Stimulated activated CD4-positive, alpha-beta T cell treated with anti-CD3 and anti-CD28 coated beads, TNF-alpha, amount 100 ng/mL, for 48 hours (primary cell): ENCODE measurements around the gene AHNAK2.

Source experiments
- DNase-seq, 3 donors: peaks; one replicate each; pipeline ENCODE4 v3.0.0-alpha.2; 2020; ENCODE audit warnings: low read depth in 3 of 3

AHNAK2 gene

GRCh38 chr14:105012171-105012985 is 34.2 kb upstream of the AHNAK2 start:
- no peak for DNase-seq

DNA sequence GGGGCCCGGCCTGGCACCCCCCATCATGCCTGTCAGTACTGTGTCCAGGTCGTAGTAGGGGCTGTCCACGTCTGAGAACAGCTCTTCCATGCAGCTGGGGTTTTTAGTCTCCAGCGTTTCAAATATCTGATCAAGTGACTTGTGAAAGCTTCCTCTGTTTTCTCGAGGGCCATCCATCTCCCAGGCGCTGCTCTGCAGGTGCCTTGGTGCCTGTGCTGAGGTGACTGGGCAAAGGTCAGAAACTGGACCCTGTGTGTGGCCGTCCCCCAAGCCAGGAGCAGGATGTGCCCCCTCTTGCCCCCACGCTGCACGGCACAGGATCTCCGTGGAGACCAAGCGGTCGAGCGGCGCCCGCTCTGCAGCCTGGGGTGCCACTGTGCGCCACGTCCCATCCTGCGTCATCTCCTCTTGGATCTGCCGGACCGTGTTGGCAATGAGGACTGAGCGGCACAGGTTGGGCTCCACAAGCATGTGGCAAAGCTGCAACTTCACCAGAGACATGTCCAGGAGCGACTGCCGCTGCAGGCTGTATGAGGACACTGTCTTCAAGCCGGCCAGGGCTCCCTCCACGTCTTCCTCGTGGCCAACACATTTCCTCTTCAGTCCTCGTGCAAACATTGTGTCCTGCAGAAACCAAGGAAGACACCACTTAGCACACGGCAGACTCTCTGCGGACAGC is 33.3 kb upstream of the AHNAK2 start:
- no peak for DNase-seq

GRCh38 chr14:105010891-105011291 is 32.7 kb upstream of the AHNAK2 start:
- DNase-seq: no peak

- DNase-seq: no peak
Measured at GRCh38 chr14:105010106-105010505, 31.9 kb upstream of the AHNAK2 start.

- no peak for DNase-seq
Measured at GRCh38 chr14:105007593-105008264, 29.6 kb upstream of the AHNAK2 start.

- DNase-seq: no peak
Measured at GRCh38 chr14:105006831-105007592, 28.8 kb upstream of the AHNAK2 start.

DNA sequence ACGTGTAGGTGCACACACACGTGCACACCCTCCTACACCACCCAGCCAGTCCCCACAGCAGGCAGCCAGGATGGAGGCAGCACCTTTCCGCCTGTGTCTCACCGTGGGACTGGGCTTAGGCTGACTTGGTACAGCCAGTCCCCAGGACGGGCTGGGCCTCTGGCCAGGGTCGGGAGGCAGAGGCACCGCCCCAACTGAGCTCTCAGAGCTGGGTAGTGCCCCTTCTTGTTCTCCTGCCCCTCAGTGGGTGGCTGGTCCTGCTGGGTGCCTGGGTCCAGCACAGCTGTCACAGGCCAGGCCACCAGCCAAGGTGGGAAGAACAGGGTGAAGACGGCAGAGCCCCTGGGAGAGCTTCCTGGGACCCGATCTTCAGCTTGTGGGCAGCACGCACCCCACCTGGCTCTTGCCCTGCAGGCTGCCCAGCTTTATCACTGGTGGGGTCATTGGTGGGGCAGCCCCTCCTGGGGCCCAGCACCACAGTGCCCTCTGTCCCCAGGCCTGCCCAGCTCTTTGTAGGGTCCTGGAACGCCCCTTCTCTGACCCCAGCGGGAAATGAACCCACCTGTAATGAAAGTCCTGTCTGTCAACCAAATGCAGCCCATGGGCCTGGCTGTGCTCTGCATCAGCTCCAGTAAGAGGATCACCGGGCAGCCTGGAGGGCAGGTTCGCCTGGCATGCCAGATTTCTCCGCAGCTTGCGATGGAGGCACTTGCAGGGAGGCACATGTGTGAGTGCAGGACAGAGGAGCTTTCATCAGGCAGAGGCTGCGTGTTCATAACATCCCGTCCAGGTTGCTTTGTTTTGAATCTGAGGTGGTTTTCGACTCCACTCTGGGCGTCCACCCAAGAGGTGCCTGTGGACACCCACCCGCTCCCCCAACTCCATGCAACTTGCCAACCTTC is 28.0 kb upstream of the AHNAK2 start:
- DNase-seq: no peak

GRCh38 chr14:105005329-105005928 is 27.3 kb upstream of the AHNAK2 start:
- DNase-seq: no peak

GRCh38 chr14:104999361-104999760 is 21.2 kb upstream of the AHNAK2 start:
- DNase-seq: no peak

DNA sequence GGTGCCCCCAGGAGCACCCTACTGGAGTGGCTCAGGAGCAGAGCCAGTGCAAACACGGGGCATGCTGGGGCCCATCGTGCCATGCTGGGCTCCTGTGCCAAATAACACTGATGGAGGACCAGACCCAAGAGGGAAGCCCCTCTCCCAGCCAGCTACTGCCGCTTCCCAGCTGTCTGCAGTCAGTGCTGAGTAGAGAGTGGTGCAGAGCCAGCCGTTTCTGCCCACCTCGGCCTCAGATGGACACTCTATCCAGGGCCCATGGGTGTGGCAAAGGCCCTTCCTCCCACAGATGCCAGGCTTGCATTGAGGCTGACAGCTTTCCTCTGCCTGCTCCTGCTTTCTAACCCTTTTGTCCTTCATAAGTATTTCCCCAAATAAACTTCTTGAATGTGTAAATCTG is 20.6 kb upstream of the AHNAK2 start:
- no peak for DNase-seq

- DNase-seq: no peak
Measured at GRCh38 chr14:104996483-104996882, 18.3 kb upstream of the AHNAK2 start.

DNA sequence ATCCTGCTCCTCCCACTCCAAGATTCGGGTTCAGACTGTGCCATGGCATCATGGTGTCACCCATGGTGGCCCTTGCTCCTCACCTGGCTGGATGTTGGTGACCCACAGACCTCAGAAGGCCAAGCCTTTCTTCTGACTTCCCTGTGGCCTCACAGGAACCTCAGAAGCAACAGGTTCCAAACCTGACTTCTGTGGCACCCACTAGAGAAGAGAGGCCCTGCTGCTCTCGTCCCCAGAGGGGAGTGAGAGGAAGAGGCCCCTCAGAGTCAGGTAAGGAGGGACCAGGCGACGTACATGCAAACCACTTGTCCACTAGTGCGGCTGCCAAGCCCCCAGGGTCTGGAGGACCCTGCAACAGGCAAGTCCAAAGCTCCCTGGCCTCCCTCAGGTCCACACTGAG is 17.9 kb upstream of the AHNAK2 start:
- DNase-seq: no peak

GRCh38 chr14:104994978-104995377 is 16.8 kb upstream of the AHNAK2 start:
- no peak for DNase-seq

GRCh38 chr14:104993808-104994591 is 15.8 kb upstream of the AHNAK2 start:
- DNase-seq: no peak

DNA sequence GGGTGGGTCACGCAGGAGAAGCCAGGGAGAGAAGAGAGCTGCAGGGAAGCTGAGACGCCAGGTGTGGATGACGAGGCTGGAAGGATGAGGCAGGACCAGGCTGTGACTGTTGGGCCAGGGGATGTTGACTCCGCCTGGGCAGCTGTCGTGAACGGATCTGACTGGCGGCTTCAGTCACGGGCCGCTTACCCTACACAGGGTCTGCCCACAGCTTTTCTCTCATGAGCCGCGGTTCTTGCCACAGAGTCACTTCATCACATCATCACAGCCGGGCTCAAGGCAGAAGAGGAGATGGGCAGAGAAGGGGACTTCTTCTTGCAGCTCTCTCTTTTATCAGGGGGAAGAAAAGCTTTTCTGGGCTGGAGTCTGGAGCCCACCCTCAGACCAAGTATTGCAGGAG is 15.1 kb upstream of the AHNAK2 start:
- DNase-seq: no peak

DNA sequence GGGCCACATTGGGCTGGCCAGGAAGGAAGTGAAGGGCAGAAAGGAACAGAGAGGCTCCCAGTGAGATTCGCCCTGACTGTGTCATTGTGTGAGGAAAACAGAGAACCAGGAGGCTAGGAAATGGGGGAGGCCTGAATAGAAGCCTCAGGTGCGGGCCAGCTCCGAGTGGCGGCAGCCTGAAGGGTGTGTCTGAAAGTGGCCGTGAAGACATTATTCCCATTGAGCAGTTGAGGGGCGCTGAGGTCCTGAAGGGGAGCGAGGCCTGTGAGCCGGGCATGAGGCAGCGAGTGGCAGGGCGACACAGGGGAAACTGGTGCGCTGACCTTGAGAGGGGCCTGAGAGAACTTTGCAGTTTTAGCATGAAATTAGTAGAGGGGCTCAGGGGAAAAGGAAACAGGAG is 14.3 kb upstream of the AHNAK2 start:
- DNase-seq: no peak

DNA sequence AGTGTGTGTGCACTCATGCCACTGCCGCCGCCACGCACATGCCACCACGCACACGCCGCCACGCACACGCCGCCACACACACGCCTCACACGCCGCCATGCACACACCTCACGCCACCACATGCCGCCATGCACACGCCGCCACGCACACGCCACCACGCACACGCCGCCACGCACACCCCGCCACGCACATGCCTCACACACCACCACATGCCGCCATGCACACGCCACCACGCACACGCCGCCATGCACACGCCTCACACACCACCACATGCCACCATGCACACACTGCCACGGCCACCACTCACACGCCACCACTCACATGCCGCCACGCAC is 13.7 kb upstream of the AHNAK2 start:
- DNase-seq: no peak

- DNase-seq: no peak
Measured at GRCh38 chr14:104989951-104990303, 11.8 kb upstream of the AHNAK2 start.

DNA sequence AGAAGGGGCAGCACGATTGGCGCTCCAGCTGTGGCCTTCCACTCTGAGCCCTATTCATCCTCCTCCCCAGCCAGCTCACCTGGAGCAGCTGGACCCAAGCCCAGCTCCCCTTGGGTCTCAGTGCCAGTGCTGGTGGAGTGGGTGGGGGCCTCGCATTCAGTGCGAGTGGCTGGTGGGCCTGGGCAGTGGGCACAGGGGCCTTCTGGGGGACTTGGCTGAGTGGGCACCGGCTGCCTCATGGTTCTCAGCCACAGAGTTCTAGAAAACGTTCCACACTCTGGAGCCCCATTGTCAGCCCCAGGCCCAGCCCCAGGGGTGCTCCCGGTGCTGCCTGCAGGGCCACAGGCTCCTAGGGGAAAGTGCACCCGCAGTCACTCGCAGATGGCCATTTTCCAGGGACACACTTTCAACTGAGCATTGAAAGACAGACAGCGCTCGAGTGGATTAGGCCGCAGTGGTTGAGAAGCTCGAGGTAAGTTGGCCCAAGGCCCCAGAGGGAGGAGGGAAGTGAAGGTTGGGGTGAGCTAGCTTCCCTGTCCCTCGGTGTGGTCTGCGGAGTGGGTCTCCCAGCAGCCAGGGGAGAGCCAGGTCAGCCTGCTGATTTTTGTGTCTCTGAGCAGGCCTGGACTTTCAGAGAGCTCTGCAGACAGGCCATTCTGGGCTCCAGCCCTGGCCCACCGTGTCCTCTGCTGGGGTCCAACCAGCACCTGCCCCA is 11.2 kb upstream of the AHNAK2 start:
- DNase-seq: no peak
